GM23248 (cell line): ENCODE results near the gene DAND5.

Experiments
- EZH2 ChIP-seq: fragments of 200-600 bp; sonication (generic); IDR thresholded peaks from 2 replicates; pipeline ENCODE4 v1.6.1; 2018; ENCODE audit warnings: antibody characterized with exemption, mild to moderate bottlenecking; ENCODE audit not compliant: insufficient read depth, poor library complexity, severe bottlenecking
- EZH2phosphoT487 ChIP-seq: fragments of 200-600 bp; sonication (generic); IDR thresholded peaks from 2 replicates; pipeline ENCODE4 v1.6.1; 2018; ENCODE audit warnings: antibody characterized with exemption, moderate library complexity, mild to moderate bottlenecking, low read depth; ENCODE audit not compliant: insufficient read depth

- TF ChIP-seq EZH2: no peak
- no peak for TF ChIP-seq EZH2phosphoT487
Measured at GRCh38 chr19:12984683-12985048, 15.3 kb downstream of the DAND5 start.
